Activated naive CD8-positive, alpha-beta T cell treated with anti-CD3 and anti-CD28 coated beads for 36 hours (primary cell): ENCODE measurements around the gene TMEM72. TPM values are rescaled to one million over a fixed set of nuclear protein-coding genes. Genes with fewer than 3 reads are reported as not detected.
A peak's percentile ranks its signal among the peaks of the same experiment; 100 is the strongest.

Source experiments
- DNase-seq: peaks from one replicate; pipeline ENCODE4 v3.0.0; 2021
- H3K27ac Mint-ChIP-seq: one replicate; pipeline ENCODE4 v1.8.0; 2022; ENCODE audit warnings: mild to moderate bottlenecking, moderate library complexity, mixed read lengths
- H3K27me3 Mint-ChIP-seq: one replicate; pipeline ENCODE4 v1.8.0; 2022; ENCODE audit warnings: mild to moderate bottlenecking, mixed read lengths
- H3K36me3 Mint-ChIP-seq: one replicate; pipeline ENCODE4 v1.8.0; 2021; ENCODE audit warnings: mild to moderate bottlenecking, mixed read lengths
- H3K4me1 Mint-ChIP-seq: one replicate; pipeline ENCODE4 v1.8.0; 2021; ENCODE audit warnings: mixed read lengths
- H3K4me3 Mint-ChIP-seq: one replicate; pipeline ENCODE4 v1.8.0; 2022; ENCODE audit warnings: mild to moderate bottlenecking, moderate library complexity, mixed read lengths
- H3K9me3 Mint-ChIP-seq: one replicate; pipeline ENCODE4 v1.8.0; 2022; ENCODE audit warnings: mixed read lengths
- total RNA-seq, 2 experiments: library from RNA; stranded (reverse); gene quantifications; one replicate each; pipeline ENCODE4 v1.2.3, GENCODE V29; 2021

The TMEM72 gene
- total RNA-seq, 2 experiments from 2014 or later: not detected

- H3K36me3 Mint-ChIP-seq: no peaks in the 10 kb centered on the region
- H3K27ac Mint-ChIP-seq: no peak overlapping the region
- H3K9me3 Mint-ChIP-seq: no peaks in the 10 kb centered on the region
- H3K27me3 Mint-ChIP-seq: no peaks in the 10 kb centered on the region
- H3K4me1 Mint-ChIP-seq: no peaks in the 10 kb centered on the region
- no peak overlapping the region for H3K4me3 Mint-ChIP-seq
- DNase-seq: no peak
Measured at GRCh38 chr10:44899450-44900080, 11.6 kb upstream of the TMEM72 start.

- no peak for DNase-seq
- Mint-ChIP-seq H3K9me3 (no peaks in the 10 kb centered on the region), H3K36me3 (no peaks in the 10 kb centered on the region), H3K27ac (no peak overlapping the region), H3K4me3 (no peak overlapping the region), H3K4me1 (no peaks in the 10 kb centered on the region), H3K27me3 (no peaks in the 10 kb centered on the region)
Measured at GRCh38 chr10:44902941-44903545, 8.1 kb upstream of the TMEM72 start.

- H3K27ac Mint-ChIP-seq: no peak overlapping the region
- DNase-seq: no peak
- H3K4me1 Mint-ChIP-seq: no peaks in the 10 kb centered on the region
- no peaks in the 10 kb centered on the region for H3K9me3 Mint-ChIP-seq
- no peaks in the 10 kb centered on the region for H3K36me3 Mint-ChIP-seq
- H3K4me3 Mint-ChIP-seq: no peak overlapping the region
- no peaks in the 10 kb centered on the region for H3K27me3 Mint-ChIP-seq
Measured at GRCh38 chr10:44906486-44906885, 4.7 kb upstream of the TMEM72 start.

- H3K9me3 Mint-ChIP-seq: no peaks in the 10 kb centered on the region
- H3K27ac Mint-ChIP-seq: no peak overlapping the region
- H3K4me3 Mint-ChIP-seq: no peak overlapping the region
- H3K27me3 Mint-ChIP-seq: no peaks in the 10 kb centered on the region
- no peak for DNase-seq
- H3K4me1 Mint-ChIP-seq: no peaks in the 10 kb centered on the region
- no peaks in the 10 kb centered on the region for H3K36me3 Mint-ChIP-seq
Measured at GRCh38 chr10:44907556-44907955, 3.6 kb upstream of the TMEM72 start.

GRCh38 chr10:44908066-44908749, 2.9 kb upstream of the TMEM72 start:
- H3K4me3 Mint-ChIP-seq: no peak overlapping the region
- no peaks in the 10 kb centered on the region for H3K27me3 Mint-ChIP-seq
- H3K4me1 Mint-ChIP-seq: peaks cover 4% of the 10 kb centered on the region
- no peak overlapping the region for H3K27ac Mint-ChIP-seq
- no peaks in the 10 kb centered on the region for H3K36me3 Mint-ChIP-seq
- no peaks in the 10 kb centered on the region for H3K9me3 Mint-ChIP-seq
- DNase-seq: no peak

- Mint-ChIP-seq H3K36me3 (no peaks in the 10 kb centered on the region), H3K27ac (no peak overlapping the region), H3K4me1 (peaks cover 13% of the 10 kb centered on the region), H3K9me3 (no peaks in the 10 kb centered on the region), H3K4me3 (no peak overlapping the region), H3K27me3 (no peaks in the 10 kb centered on the region)
- DNase-seq: no peak
Measured at GRCh38 chr10:44908936-44909630, 2.1 kb upstream of the TMEM72 start.

- Mint-ChIP-seq H3K36me3 (no peaks in the 10 kb centered on the region), H3K4me1 (peaks cover 14% of the 10 kb centered on the region), H3K4me3 (no peak overlapping the region), H3K9me3 (no peaks in the 10 kb centered on the region), H3K27ac (no peak overlapping the region), H3K27me3 (no peaks in the 10 kb centered on the region)
- no peak for DNase-seq
Measured at GRCh38 chr10:44909910-44910309, 1.2 kb upstream of the TMEM72 start.

GRCh38 chr10:44910602-44911001, 535 bp upstream of the TMEM72 start:
- H3K9me3 Mint-ChIP-seq: no peaks in the 10 kb centered on the region
- peaks cover 14% of the 10 kb centered on the region for H3K4me1 Mint-ChIP-seq
- no peak overlapping the region for H3K4me3 Mint-ChIP-seq

GRCh38 chr10:44911951-44912350, 814 bp downstream of the TMEM72 start:
- Mint-ChIP-seq H3K9me3 (no peaks in the 10 kb centered on the region), H3K27ac (no peak overlapping the region), H3K27me3 (no peaks in the 10 kb centered on the region), H3K4me3 (no peak overlapping the region), H3K4me1 (peaks cover 14% of the 10 kb centered on the region), H3K36me3 (no peaks in the 10 kb centered on the region)
- DNase-seq: no peak

More at GRCh38 chr10:44910602-44911001, 535 bp upstream of the TMEM72 start:
- no peaks in the 10 kb centered on the region for H3K36me3 Mint-ChIP-seq
- no peaks in the 10 kb centered on the region for H3K27me3 Mint-ChIP-seq
- no peak for DNase-seq
- H3K27ac Mint-ChIP-seq: no peak overlapping the region

- Mint-ChIP-seq H3K36me3 (no peaks in the 10 kb centered on the region), H3K27me3 (no peaks in the 10 kb centered on the region), H3K9me3 (no peaks in the 10 kb centered on the region), H3K27ac (peak overlapping the region; percentile 76), H3K4me1 (peaks cover 14% of the 10 kb centered on the region), H3K4me3 (peak overlapping the region; percentile 43)
- no peak for DNase-seq
Measured at GRCh38 chr10:44913350-44914081, 2.4 kb downstream of the TMEM72 start.

GRCh38 chr10:44914891-44915290, 3.8 kb downstream of the TMEM72 start:
- H3K36me3 Mint-ChIP-seq: no peaks in the 10 kb centered on the region
- no peak for DNase-seq
- no peak overlapping the region for H3K27ac Mint-ChIP-seq

GRCh38 chr10:44916429-44916828, 5.3 kb downstream of the TMEM72 start:
- no peaks in the 10 kb centered on the region for H3K27me3 Mint-ChIP-seq
- H3K4me1 Mint-ChIP-seq: peaks cover 14% of the 10 kb centered on the region
- no peaks in the 10 kb centered on the region for H3K36me3 Mint-ChIP-seq
- H3K9me3 Mint-ChIP-seq: no peaks in the 10 kb centered on the region
- no peak overlapping the region for H3K27ac Mint-ChIP-seq
- DNase-seq: no peak
- no peak overlapping the region for H3K4me3 Mint-ChIP-seq

More at GRCh38 chr10:44914891-44915290, 3.8 kb downstream of the TMEM72 start:
- Mint-ChIP-seq H3K4me3 (no peak overlapping the region), H3K27me3 (no peaks in the 10 kb centered on the region), H3K4me1 (peaks cover 14% of the 10 kb centered on the region), H3K9me3 (no peaks in the 10 kb centered on the region)

- DNase-seq: no peak
- Mint-ChIP-seq H3K27ac (no peak overlapping the region), H3K4me3 (no peak overlapping the region), H3K9me3 (no peaks in the 10 kb centered on the region), H3K4me1 (peaks cover 14% of the 10 kb centered on the region), H3K36me3 (no peaks in the 10 kb centered on the region), H3K27me3 (no peaks in the 10 kb centered on the region)
Measured at GRCh38 chr10:44917848-44918247, 6.7 kb downstream of the TMEM72 start.

GRCh38 chr10:44920252-44920651, 9.1 kb downstream of the TMEM72 start:
- Mint-ChIP-seq H3K27me3 (no peaks in the 10 kb centered on the region), H3K4me3 (no peak overlapping the region), H3K36me3 (no peaks in the 10 kb centered on the region), H3K27ac (no peak overlapping the region), H3K9me3 (no peaks in the 10 kb centered on the region), H3K4me1 (no peaks in the 10 kb centered on the region)
- no peak for DNase-seq

- Mint-ChIP-seq H3K4me3 (no peak overlapping the region), H3K9me3 (no peaks in the 10 kb centered on the region), H3K27ac (no peak overlapping the region), H3K27me3 (no peaks in the 10 kb centered on the region), H3K36me3 (no peaks in the 10 kb centered on the region), H3K4me1 (no peaks in the 10 kb centered on the region)
- DNase-seq: no peak
Measured at GRCh38 chr10:44921061-44921460, 9.9 kb downstream of the TMEM72 start.
